Kidney (tissue), 14 donors: Measurements from ENCODE around the gene ADAMTS4. TPM values are rescaled to one million over a fixed set of nuclear protein-coding genes. Genes with fewer than 3 reads are reported as not detected.

Source experiments
- DNase-seq, 5 donors: peaks; one replicate each; pipeline ENCODE4 v3.0.0-alpha.2; 2013 to 2020
- FAIRE-seq: peaks from 2 replicates; lab custom pipeline; 2012; peaks lifted over from hg19 to GRCh38; lab: Jason Lieb, UNC
- H3K27ac ChIP-seq, 2 donors: one replicate each; pipeline ENCODE4 v1.7.0; 2013; ENCODE audit warnings: low read depth in 2 of 2, low read length in 2 of 2, inconsistent platforms in 1 of 2
- H3K27me3 ChIP-seq: one replicate; pipeline ENCODE4 v1.7.1; 2013; ENCODE audit warnings: low read length, inconsistent platforms; ENCODE audit not compliant: control insufficient read depth, insufficient read depth
- H3K36me3 ChIP-seq, 3 donors: one replicate each; pipeline versions ENCODE4 v1.7.0 to v1.7.1; 2013; ENCODE audit warnings: low read length in 3 of 3, control low read depth in 1 of 3, inconsistent platforms in 1 of 3; ENCODE audit not compliant: insufficient read depth in 3 of 3, control insufficient read depth in 2 of 3
- H3K4me1 ChIP-seq, 3 donors: one replicate each; pipeline versions ENCODE4 v1.7.0 to v1.7.1; 2013; ENCODE audit warnings: low read length in 3 of 3, inconsistent platforms in 1 of 3, low read depth in 1 of 3; ENCODE audit not compliant: control insufficient read depth in 2 of 3, insufficient read depth in 2 of 3
- H3K4me3 ChIP-seq, 3 donors: one replicate each; pipeline versions ENCODE4 v1.7.0 to v1.8.1; 2013; ENCODE audit warnings: low read length in 3 of 3, control low read depth in 1 of 3, inconsistent platforms in 1 of 3
- H3K9ac ChIP-seq, 3 donors: one replicate each; pipeline versions ENCODE4 v1.7.0 to v1.7.1; 2013; ENCODE audit warnings: low read length in 3 of 3, control low read depth in 1 of 3, inconsistent platforms in 1 of 3
- H3K9me3 ChIP-seq, 3 donors: one replicate each; pipeline versions ENCODE4 v1.7.0 to v1.7.1; 2013; ENCODE audit warnings: low read length in 3 of 3, control low read depth in 1 of 3, inconsistent platforms in 1 of 3; ENCODE audit not compliant: control insufficient read depth in 2 of 3, insufficient read depth in 1 of 3
- intact Hi-C: fragments of 100-400 bp; cut with DNase I; formaldehyde crosslinking; loops from one replicate; pipeline ENCODE4 v1.11.1; 2022
- polyA plus RNA-seq: library from polyadenylated mRNA; stranded (reverse); fragments of 350-450 nt; fragmentation: Illumina TruSeq; extraction: RNeasy Lipid Tissue Mini Kit (QIAGEN cat#74804); gene quantifications from one replicate; pipeline ENCODE4 v1.2.3, GENCODE V29; 2014; ENCODE audit warnings: low read depth, low replicate concordance; ENCODE audit not compliant: insufficient read depth
- total RNA-seq: library from RNA; stranded (reverse); fragmentation: NEBNext Ultra II Directional; extraction: Animal tissue kit (Norgen Biotek cat#: 25700); gene quantifications from one replicate; pipeline ENCODE4 v1.2.1, GENCODE V29; 2021
- TF ChIP-seq, protein P1 (sequence below): IDR thresholded peaks from 3 replicates; pipeline ENCODE4 v1.5.1; 2012; ENCODE audit warnings: mild to moderate bottlenecking, moderate library complexity, borderline replicate concordance; ENCODE audit not compliant: insufficient read depth; ENCODE audit errors: extremely low read depth
- donor health status: control.
- donor health status: control.
- donor health status: control.
- donor health status: control.
- donor health status: control.
- donor health status: DM: yes; HTN: yes; CAD: no.
- donor health status: Normal renal cell carcinoma (clear cell type).

ADAMTS4 gene
- total and polyA plus RNA-seq, 2 donors from 2014 or later, result 0.26 to 14.0 TPM

DNA sequence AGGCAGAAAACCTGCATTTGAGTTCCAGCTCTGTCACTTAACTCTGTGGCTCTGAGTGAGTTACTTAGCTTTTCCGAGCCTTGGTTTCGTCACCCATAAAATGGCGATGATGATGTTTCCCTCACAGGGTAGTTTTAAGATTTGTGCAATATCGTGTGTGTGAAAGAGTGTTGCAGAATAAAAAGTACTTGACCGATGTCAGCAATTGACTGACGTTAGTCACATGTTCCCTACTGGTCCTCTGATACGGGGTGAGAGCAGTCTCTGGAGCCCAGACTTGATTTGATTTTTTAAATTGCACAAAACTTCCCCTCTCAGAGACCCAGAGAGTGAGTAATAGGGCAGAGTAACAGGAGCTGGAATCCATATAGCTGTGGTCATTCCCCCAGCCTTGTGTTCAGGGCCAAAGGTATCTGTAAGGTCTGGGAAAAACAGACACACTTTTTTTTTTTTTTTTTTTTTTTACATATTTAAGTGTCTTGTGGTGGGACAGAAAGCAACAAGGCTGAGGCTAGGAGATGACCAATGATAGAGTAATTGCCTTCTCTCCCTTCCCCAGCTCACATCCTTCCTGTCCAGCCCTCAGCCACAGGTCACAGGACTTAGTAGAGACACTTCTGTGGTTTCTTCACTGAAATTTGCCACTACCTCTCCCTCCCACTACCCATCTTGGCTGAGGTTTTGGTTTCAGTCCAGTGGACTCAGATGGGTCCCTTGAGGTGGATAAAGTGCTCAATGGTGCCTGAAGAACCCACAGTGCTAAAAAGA is 18.3 kb upstream of the ADAMTS4 start:
- FAIRE-seq (no peak), DNase-seq (peak in 1 of 5 donors; percentile 7)
- peak overlapping the region in 1 of 3 donors; percentile 36 for H3K9ac ChIP-seq
- peak overlapping the region in 1 of 3 donors; percentile 47 for H3K4me3 ChIP-seq
- intact Hi-C loops, result loop anchor here (10.0 kb wide), 1 partner anchor 158 kb away; no protein-coding TSS in a partner anchor
- H3K27me3 ChIP-seq, result no peaks in the 10 kb centered on the region
- H3K36me3 ChIP-seq, result peaks cover 11 to 21% (median 19%) of the 10 kb centered on the region in 3 donors
- peaks cover 0 to 10% (median 4%) of the 10 kb centered on the region in 3 donors for H3K4me1 ChIP-seq
- TF ChIP-seq, protein P1, sequence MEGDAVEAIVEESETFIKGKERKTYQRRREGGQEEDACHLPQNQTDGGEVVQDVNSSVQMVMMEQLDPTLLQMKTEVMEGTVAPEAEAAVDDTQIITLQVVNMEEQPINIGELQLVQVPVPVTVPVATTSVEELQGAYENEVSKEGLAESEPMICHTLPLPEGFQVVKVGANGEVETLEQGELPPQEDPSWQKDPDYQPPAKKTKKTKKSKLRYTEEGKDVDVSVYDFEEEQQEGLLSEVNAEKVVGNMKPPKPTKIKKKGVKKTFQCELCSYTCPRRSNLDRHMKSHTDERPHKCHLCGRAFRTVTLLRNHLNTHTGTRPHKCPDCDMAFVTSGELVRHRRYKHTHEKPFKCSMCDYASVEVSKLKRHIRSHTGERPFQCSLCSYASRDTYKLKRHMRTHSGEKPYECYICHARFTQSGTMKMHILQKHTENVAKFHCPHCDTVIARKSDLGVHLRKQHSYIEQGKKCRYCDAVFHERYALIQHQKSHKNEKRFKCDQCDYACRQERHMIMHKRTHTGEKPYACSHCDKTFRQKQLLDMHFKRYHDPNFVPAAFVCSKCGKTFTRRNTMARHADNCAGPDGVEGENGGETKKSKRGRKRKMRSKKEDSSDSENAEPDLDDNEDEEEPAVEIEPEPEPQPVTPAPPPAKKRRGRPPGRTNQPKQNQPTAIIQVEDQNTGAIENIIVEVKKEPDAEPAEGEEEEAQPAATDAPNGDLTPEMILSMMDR, result no peak
- no peaks in the 10 kb centered on the region for H3K9me3 ChIP-seq
- peak overlapping the region; percentile 55 to 87 for H3K27ac ChIP-seq

DNA sequence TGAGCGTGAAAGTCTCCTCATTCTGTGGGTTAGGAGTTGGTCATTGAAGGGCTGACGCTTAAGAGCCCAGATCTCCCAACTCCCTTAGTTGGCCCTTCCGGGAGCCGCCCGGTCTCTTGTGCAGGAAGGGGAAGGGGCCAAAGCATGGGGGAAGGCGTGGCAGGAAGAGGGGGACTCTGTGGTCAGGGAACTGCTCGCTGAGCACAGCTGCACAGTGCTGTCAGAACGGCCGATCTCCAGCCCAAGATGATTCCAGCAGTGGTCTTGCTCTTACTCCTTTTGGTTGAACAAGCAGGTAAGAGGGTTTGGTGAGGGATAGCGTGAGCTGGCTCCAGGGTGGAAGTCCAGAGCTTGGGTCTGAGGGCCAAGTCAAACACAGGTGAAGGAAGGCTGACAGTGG is 16.2 kb upstream of the ADAMTS4 start, which contains the start of gene FCER1G:
Gene FCER1G, plus strand, starts transcription at position 220 of the 400 bp plus-strand sequence. Its CDS starts 27 bp downstream, at position 247.
- Histone ChIP-seq H3K36me3 (peaks cover 16 to 36% (median 29%) of the 10 kb centered on the region in 3 donors), H3K27ac (peak within 1 kb of the TSS in 1 of 2 donors; percentile 56), H3K9ac (no peak within 1 kb of the TSS), H3K4me1 (peaks cover 0 to 10% (median 4%) of the 10 kb centered on the region in 3 donors), H3K4me3 (no peak within 1 kb of the TSS), H3K27me3 (no peaks in the 10 kb centered on the region), H3K9me3 (no peaks in the 10 kb centered on the region)
- FAIRE-seq (no peak), DNase-seq (peak in 1 of 5 donors; percentile 77)
- intact Hi-C loops, result loop anchor here (10.0 kb wide), 1 partner anchor 160 kb away; no protein-coding TSS in a partner anchor
- TF ChIP-seq, protein P1, result no peak

DNA sequence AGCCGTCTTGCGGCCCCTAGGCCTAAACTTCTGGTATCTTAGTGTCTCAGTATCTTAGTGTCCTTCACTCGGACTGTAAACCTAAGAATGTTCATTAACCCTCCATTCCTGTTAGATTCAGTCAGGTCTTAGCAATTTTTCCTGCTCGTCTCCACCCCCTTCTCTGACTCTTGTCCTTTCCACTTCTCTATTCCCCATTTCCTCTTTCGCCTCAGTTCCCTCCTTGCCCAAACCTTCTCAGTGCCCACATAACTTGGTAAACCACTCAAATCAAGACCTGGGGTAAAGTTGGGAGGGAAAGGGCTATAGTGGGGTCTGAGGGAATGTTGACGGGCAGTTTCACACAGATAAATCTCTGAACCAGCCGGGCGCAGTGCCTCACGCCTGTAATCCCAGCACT is 15.5 kb upstream of the ADAMTS4 start:
- Histone ChIP-seq H3K9ac (no peak overlapping the region), H3K4me3 (no peak overlapping the region), H3K36me3 (peaks cover 17 to 42% (median 29%) of the 10 kb centered on the region in 3 donors), H3K9me3 (no peaks in the 10 kb centered on the region), H3K27me3 (no peaks in the 10 kb centered on the region), H3K4me1 (peaks cover 0 to 6% (median 1%) of the 10 kb centered on the region in 3 donors), H3K27ac (no peak overlapping the region)
- intact Hi-C loops, result loop anchor here (10.0 kb wide), 1 partner anchor 160 kb away; no protein-coding TSS in a partner anchor
- FAIRE-seq (no peak), DNase-seq (peak in 1 of 5 donors; percentile 23)
- TF ChIP-seq, protein P1, result no peak
